BJ (cell line): Measurements from ENCODE around the gene TMEM225B. TPM values are rescaled to one million over a fixed set of nuclear protein-coding genes. Genes with fewer than 3 reads are reported as not detected.
"Not testable (repeated sequence)": the region's sequence is repeated elsewhere in the genome, so short reads cannot be mapped to it uniquely, and the experiment has no call there.

Experiments
- CTCF ChIA-PET: fragments of 350-600 bp; formaldehyde crosslinking; extraction: SDS; loops from one replicate; lab custom pipeline; 2021; ENCODE audit warnings: antibody characterized with exemption, inconsistent platforms; lab: Yijun Ruan, JAX
- POLR2A ChIA-PET: fragments of 300-600 bp; sonication (Branson Sonifier 250); formaldehyde crosslinking; extraction: SDS; loops from one replicate; lab custom pipeline; 2021; ENCODE audit warnings: antibody characterized with exemption; lab: Charles Lee
- DNase-seq: peaks from one replicate; pipeline ENCODE4 v3.0.0-alpha.2; 2011; ENCODE audit warnings: low read depth
- H3K27me3 ChIP-seq: 2 replicates; pipeline ENCODE4 v1.6.0; 2011; ENCODE audit warnings: low read length; ENCODE audit not compliant: control insufficient read depth, insufficient read depth
- H3K36me3 ChIP-seq: 2 replicates; pipeline ENCODE4 v1.5.1; 2011; ENCODE audit warnings: low read length; ENCODE audit not compliant: control insufficient read depth, insufficient read depth
- H3K4me3 ChIP-seq: 2 replicates; pipeline ENCODE4 v1.5.1; 2011; ENCODE audit warnings: low read depth, mild to moderate bottlenecking, control low read depth, low read length
- polyA plus RNA-seq: library from polyadenylated mRNA; depleted of rRNA; stranded (reverse); fragments of >200 nt; gene quantifications from 2 replicates; pipeline ENCODE4 v1.2.3, GENCODE V29; 2011; rRNA removed
- TF ChIP-seq, protein P1 (sequence below): IDR thresholded peaks from 2 replicates; pipeline ENCODE4 v1.5.1; 2011; ENCODE audit warnings: low read depth, mild to moderate bottlenecking, control low read depth, inconsistent platforms, low read length, moderate library complexity; ENCODE audit not compliant: insufficient read depth

Gene TMEM225B
- polyA plus RNA-seq, 1 experiment: 1.2 TPM

DNA sequence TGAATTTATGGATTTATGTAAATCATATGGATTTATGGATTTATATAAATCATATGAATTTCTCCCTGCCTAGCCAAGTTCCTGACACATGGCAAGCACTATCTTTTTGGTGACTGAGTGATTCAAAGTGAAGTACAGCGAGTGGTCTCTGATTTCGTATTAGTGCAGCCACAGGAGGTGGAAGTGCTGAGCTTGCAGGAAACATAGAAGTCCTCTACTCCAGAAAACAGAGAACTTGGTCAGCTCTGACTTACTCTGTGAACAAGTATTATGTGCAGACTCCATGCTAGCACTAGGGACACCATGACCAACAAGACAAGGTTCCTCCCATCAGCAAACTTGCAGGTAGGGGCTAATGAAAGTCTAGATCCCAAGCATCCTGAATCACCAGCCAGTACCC lies 53.2 kb downstream of the TMEM225B start:
- POLR2A ChIA-PET: no interaction called here

DNA sequence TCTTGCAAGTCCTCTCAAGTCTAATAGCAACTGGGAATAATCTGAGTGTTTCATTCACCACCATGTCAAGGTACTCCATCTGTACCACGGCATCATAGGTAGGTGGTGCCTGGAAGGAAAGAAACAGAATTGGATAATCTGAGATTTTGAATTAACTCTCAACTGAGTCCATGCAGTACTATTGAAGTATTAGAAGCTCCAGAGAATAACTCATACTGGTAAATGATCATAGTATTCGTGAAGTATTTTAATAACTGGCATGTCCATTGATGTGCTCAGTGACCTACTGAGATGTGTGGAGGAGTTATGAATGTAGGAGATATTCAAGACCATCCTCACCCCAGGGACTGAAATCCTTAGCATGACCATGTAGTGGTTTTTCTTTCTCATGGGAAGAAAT lies 54.6 kb downstream of the TMEM225B start:
- ChIA-PET POLR2A (no interaction called here), CTCF (no interaction called here)
- DNase-seq: no peak
- H3K36me3 ChIP-seq: no peaks in the 10 kb centered on the region
- no peak overlapping the region for H3K4me3 ChIP-seq
- TF ChIP-seq, protein P1, sequence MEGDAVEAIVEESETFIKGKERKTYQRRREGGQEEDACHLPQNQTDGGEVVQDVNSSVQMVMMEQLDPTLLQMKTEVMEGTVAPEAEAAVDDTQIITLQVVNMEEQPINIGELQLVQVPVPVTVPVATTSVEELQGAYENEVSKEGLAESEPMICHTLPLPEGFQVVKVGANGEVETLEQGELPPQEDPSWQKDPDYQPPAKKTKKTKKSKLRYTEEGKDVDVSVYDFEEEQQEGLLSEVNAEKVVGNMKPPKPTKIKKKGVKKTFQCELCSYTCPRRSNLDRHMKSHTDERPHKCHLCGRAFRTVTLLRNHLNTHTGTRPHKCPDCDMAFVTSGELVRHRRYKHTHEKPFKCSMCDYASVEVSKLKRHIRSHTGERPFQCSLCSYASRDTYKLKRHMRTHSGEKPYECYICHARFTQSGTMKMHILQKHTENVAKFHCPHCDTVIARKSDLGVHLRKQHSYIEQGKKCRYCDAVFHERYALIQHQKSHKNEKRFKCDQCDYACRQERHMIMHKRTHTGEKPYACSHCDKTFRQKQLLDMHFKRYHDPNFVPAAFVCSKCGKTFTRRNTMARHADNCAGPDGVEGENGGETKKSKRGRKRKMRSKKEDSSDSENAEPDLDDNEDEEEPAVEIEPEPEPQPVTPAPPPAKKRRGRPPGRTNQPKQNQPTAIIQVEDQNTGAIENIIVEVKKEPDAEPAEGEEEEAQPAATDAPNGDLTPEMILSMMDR: no peak
- H3K27me3 ChIP-seq: no peaks in the 10 kb centered on the region

More for the DNA sequence above, 53.2 kb downstream of the TMEM225B start:
- Histone ChIP-seq H3K4me3 (no peak overlapping the region), H3K27me3 (no peaks in the 10 kb centered on the region), H3K36me3 (no peaks in the 10 kb centered on the region)
- CTCF ChIA-PET: no interaction called here
- DNase-seq: no peak
- TF ChIP-seq, protein P1: no peak

DNA sequence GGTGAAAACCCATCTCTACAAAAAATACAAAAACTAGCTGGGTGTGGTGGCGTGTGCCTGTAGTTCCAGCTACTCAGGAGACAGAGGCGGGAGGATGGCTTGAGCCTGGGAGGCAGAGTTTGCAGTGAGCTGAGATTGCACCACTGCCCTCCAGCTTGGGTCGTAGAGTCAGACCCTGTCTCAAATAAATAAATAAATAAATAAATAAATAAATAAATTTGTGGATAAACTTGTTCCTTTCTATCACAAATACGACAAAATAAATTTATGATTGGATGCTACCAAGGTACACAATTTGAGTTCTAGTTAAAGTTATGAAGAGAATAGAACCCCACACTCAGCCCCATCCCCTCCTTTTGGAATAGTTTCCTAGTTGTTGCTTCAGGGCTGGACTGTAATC lies 55.2 kb downstream of the TMEM225B start:
- H3K4me3 ChIP-seq, POLR2A ChIA-PET, H3K27me3 ChIP-seq, DNase-seq, CTCF ChIA-PET, H3K36me3 ChIP-seq: not testable (repeated sequence)

DNA sequence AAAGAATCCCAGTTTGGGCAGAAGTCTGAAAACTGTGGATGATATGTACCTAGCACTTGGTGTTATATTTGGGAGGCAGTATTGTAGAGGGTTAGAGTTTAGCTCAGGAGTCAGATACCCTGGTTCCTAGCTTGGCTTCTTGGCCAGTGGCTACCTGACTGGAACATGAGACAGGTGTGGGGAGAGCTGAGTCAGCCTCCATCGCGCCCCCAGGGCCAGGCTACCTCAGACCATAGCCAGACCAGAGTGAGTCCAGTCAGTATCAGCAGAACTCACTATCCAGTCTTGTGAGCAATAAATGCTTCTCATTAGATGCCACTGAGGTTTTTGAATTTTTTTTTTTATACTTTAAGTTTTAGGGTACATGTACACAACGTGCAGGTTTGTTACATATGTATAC lies 55.7 kb downstream of the TMEM225B start:
- DNase-seq: no peak
- Histone ChIP-seq H3K27me3 (no peaks in the 10 kb centered on the region), H3K4me3 (no peak overlapping the region), H3K36me3 (no peaks in the 10 kb centered on the region)
- ChIA-PET POLR2A (no interaction called here), CTCF (no interaction called here)
- TF ChIP-seq, protein P1: no peak

DNA sequence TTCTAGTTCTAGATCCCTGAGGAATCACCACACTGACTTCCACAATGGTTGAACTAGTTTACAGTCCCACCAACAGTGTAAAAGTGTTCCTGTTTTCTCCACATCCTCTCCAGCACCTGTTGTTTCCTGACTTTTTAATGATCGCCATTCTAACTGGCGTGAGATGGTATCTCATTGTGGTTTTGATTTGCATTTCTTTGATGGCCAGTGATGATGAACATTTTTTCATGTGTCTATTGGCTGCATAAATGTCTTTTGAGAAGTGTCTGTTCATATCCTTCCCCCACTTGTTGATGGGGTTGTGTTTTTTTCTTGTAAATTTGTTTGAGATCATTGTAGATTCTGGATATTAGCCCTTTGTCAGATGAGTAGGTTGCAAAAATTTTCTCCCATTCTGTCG lies 56.6 kb downstream of the TMEM225B start:
- DNase-seq, H3K4me3 ChIP-seq, POLR2A ChIA-PET, CTCF ChIA-PET, H3K36me3 ChIP-seq, H3K27me3 ChIP-seq: not testable (repeated sequence)

DNA sequence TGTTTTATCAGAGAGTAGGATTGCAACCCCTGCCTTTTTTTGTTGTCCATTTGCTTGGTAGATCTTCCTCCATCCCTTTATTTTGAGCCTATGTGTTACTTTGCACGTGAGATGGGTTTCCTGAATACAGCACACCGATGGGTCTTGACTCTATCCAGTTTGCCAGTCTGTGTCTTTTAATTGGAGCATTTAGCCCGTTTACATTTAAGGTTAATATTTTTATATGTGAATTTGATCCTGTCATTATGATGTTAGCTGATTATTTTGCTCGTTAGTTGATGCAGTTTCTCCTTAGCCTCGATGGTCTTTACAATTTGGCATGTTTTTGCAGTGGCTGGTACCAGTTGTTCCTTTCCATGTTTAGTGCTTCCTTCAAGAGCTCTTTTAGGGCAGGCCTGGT lies 59.8 kb downstream of the TMEM225B start:
- H3K27me3 ChIP-seq, POLR2A ChIA-PET, CTCF ChIA-PET, H3K4me3 ChIP-seq, H3K36me3 ChIP-seq, DNase-seq: not testable (repeated sequence)

Other genes starting within 250 kb of the TMEM225B start
- 209 and 642 TPM in 2 replicates for gene ARPC1B, start 223.5 kb upstream of the TMEM225B start, polyA plus RNA-seq
- gene PDAP1, start 189.7 kb upstream of the TMEM225B start, polyA plus RNA-seq: 45.5 and 62.0 TPM in 2 replicates
- gene BUD31, start 189.3 kb upstream of the TMEM225B start, polyA plus RNA-seq: 85.2 and 92.9 TPM in 2 replicates
- 1.7 and 3.5 TPM in 2 replicates for gene PTCD1, start 159.5 kb upstream of the TMEM225B start, polyA plus RNA-seq
- gene CPSF4, start 159.3 kb upstream of the TMEM225B start, polyA plus RNA-seq: 33.6 and 40.1 TPM in 2 replicates
- gene ATP5MF, start 132.1 kb upstream of the TMEM225B start, polyA plus RNA-seq: 381 and 619 TPM in 2 replicates
- gene ZNF789, start 125.4 kb upstream of the TMEM225B start, polyA plus RNA-seq: 8.2 and 11.4 TPM in 2 replicates
- 12.3 and 12.5 TPM in 2 replicates for gene ZNF394, start 98.0 kb upstream of the TMEM225B start, polyA plus RNA-seq
- gene ZKSCAN5, start 93.6 kb upstream of the TMEM225B start, polyA plus RNA-seq: 9.7 and 10.3 TPM in 2 replicates
- 3.8 and 5.9 TPM in 2 replicates for gene FAM200A, start 46.2 kb upstream of the TMEM225B start, polyA plus RNA-seq
- 47.2 and 56.4 TPM in 2 replicates for gene ZNF655, start 39.6 kb upstream of the TMEM225B start, polyA plus RNA-seq
- gene ZSCAN25, start 18.7 kb downstream of the TMEM225B start, polyA plus RNA-seq: 7.7 and 9.3 TPM in 2 replicates
- not detected in 2 replicates for gene CYP3A5, start 81.7 kb downstream of the TMEM225B start, polyA plus RNA-seq
- not detected in 2 replicates for gene CYP3A7, start 136.9 kb downstream of the TMEM225B start, polyA plus RNA-seq
- not detected in 2 replicates for gene CYP3A4, start 185.9 kb downstream of the TMEM225B start, polyA plus RNA-seq
- gene CYP3A43, start 229.7 kb downstream of the TMEM225B start, polyA plus RNA-seq: not detected in 2 replicates